ENCODE measurements around the gene SOX5. TPM values are rescaled to one million over a fixed set of nuclear protein-coding genes. Genes with fewer than 3 reads are reported as not detected.

SOX5 gene
- total and polyA plus RNA-seq, 11 donors, result 0.49 to 4.9 (median 2.5) TPM

- no peaks in the 10 kb centered on the region for H3K36me3 ChIP-seq
- DNase-seq (no peak), ATAC-seq (peak in 3 of 4 donors; percentile 41 to 61 (median 53))
- intact Hi-C loops (cut with DNase I), result no loop called here
- peak overlapping the region in 11 of 12 donors; percentile 20 to 60 (median 47) for H3K4me3 ChIP-seq
- peaks cover 0 to 2% (median 0%) of the 10 kb centered on the region in 12 donors for H3K4me1 ChIP-seq
- no peak for TF ChIP-seq POLR2A (IDR thresholded peaks at IDR 0.05)
- TF ChIP-seq, protein P1, sequence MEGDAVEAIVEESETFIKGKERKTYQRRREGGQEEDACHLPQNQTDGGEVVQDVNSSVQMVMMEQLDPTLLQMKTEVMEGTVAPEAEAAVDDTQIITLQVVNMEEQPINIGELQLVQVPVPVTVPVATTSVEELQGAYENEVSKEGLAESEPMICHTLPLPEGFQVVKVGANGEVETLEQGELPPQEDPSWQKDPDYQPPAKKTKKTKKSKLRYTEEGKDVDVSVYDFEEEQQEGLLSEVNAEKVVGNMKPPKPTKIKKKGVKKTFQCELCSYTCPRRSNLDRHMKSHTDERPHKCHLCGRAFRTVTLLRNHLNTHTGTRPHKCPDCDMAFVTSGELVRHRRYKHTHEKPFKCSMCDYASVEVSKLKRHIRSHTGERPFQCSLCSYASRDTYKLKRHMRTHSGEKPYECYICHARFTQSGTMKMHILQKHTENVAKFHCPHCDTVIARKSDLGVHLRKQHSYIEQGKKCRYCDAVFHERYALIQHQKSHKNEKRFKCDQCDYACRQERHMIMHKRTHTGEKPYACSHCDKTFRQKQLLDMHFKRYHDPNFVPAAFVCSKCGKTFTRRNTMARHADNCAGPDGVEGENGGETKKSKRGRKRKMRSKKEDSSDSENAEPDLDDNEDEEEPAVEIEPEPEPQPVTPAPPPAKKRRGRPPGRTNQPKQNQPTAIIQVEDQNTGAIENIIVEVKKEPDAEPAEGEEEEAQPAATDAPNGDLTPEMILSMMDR (IDR thresholded peaks at IDR 0.05), result peak in 1 of 12 donors; percentile 11
- 1 to 2% (median 1%) methylated on average over 17 of the region's 17 CpGs for WGBS, 4 donors
- no peaks in the 10 kb centered on the region for H3K9me3 ChIP-seq
- H3K27me3 ChIP-seq, result peaks cover 0 to 22% (median 7%) of the 10 kb centered on the region in 9 donors
- H3K27ac ChIP-seq, result peak overlapping the region in 3 of 12 donors; percentile 3 to 24 (median 23)
These were observed 822 bp upstream of the SOX5 start for GRCh38 chr12:23950210-23950774.

- peaks cover 0 to 2% (median 0%) of the 10 kb centered on the region in 12 donors for H3K4me1 ChIP-seq
- no peaks in the 10 kb centered on the region for H3K36me3 ChIP-seq
- no peak for ATAC-seq
- 68 to 79% (median 76%) methylated on average over 4 of the region's 4 CpGs for WGBS, 4 donors
- TF ChIP-seq, protein P1 (IDR thresholded peaks at IDR 0.05), result no peak
- no peak for TF ChIP-seq POLR2A (IDR thresholded peaks at IDR 0.05)
- intact Hi-C loops (cut with DNase I), result no loop called here
- no peak overlapping the region for H3K27ac ChIP-seq
- peaks cover 0 to 22% (median 7%) of the 10 kb centered on the region in 9 donors for H3K27me3 ChIP-seq
- H3K9me3 ChIP-seq, result no peaks in the 10 kb centered on the region
- DNase-seq, result no peak
- peak overlapping the region in 4 of 12 donors; percentile 47 to 60 (median 53) for H3K4me3 ChIP-seq
These were observed 1.2 kb downstream of the SOX5 start for GRCh38 chr12:23948291-23948690.

DNA sequence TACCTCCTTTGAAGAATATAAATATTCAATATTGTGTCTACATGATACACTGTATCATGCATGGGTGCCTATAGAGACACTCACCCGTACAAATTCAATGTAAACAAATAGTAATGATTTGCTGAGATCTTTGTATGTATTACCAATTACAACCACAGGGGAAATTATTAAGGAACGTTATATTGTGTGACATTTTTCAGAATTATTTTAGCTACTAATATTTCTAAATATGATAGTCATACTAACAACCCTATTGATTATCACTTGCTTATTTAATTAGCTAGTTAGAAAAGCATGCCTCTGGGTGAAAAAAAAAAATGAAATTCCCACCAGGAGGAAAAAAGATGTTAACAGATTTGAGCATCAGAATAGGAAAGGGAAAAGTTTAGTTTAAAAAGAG lies 2.1 kb downstream of the SOX5 start:
- DNase-seq (no peak), ATAC-seq (no peak)
- H3K27me3 ChIP-seq, result peaks cover 0 to 22% (median 7%) of the 10 kb centered on the region in 9 donors
- WGBS, 4 donors, result 73 to 88% (median 80%) methylated on average over 2 of the region's 2 CpGs
- peaks cover 0 to 2% (median 0%) of the 10 kb centered on the region in 12 donors for H3K4me1 ChIP-seq
- no peaks in the 10 kb centered on the region for H3K9me3 ChIP-seq
- H3K27ac ChIP-seq, result no peak overlapping the region
- H3K36me3 ChIP-seq, result no peaks in the 10 kb centered on the region
- H3K4me3 ChIP-seq, result no peak overlapping the region
- TF ChIP-seq, protein P1 (IDR thresholded peaks at IDR 0.05), result peak in 3 of 12 donors; percentile 15 to 42 (median 31)
- no peak for TF ChIP-seq POLR2A (IDR thresholded peaks at IDR 0.05)
- intact Hi-C loops (cut with DNase I), result no loop called here

GRCh38 chr12:23945249-23945648 lies 4.2 kb downstream of the SOX5 start:
- no peak overlapping the region for H3K4me3 ChIP-seq
- H3K9me3 ChIP-seq, result no peaks in the 10 kb centered on the region
- DNase-seq, result no peak
- TF ChIP-seq, protein P1 (IDR thresholded peaks at IDR 0.05), result no peak
- TF ChIP-seq POLR2A (IDR thresholded peaks at IDR 0.05), result no peak
- WGBS, 4 donors, result 91 to 97% (median 95%) methylated on average over 2 of the region's 2 CpGs
- H3K27ac ChIP-seq, result no peak overlapping the region
- intact Hi-C loops (cut with DNase I), result no loop called here
- H3K27me3 ChIP-seq, result peaks cover 0 to 22% (median 6%) of the 10 kb centered on the region in 9 donors
- ATAC-seq, result no peak
- no peaks in the 10 kb centered on the region for H3K36me3 ChIP-seq
- peaks cover 0 to 2% (median 0%) of the 10 kb centered on the region in 12 donors for H3K4me1 ChIP-seq

Data from heart left ventricle (tissue), 16 donors.